Measurements from ENCODE around the gene NCF4. TPM values are rescaled to one million over a fixed set of nuclear protein-coding genes. Genes with fewer than 3 reads are reported as not detected.

Gene NCF4
- 0.65 and 3.5 TPM in 2 replicates for total RNA-seq

DNA sequence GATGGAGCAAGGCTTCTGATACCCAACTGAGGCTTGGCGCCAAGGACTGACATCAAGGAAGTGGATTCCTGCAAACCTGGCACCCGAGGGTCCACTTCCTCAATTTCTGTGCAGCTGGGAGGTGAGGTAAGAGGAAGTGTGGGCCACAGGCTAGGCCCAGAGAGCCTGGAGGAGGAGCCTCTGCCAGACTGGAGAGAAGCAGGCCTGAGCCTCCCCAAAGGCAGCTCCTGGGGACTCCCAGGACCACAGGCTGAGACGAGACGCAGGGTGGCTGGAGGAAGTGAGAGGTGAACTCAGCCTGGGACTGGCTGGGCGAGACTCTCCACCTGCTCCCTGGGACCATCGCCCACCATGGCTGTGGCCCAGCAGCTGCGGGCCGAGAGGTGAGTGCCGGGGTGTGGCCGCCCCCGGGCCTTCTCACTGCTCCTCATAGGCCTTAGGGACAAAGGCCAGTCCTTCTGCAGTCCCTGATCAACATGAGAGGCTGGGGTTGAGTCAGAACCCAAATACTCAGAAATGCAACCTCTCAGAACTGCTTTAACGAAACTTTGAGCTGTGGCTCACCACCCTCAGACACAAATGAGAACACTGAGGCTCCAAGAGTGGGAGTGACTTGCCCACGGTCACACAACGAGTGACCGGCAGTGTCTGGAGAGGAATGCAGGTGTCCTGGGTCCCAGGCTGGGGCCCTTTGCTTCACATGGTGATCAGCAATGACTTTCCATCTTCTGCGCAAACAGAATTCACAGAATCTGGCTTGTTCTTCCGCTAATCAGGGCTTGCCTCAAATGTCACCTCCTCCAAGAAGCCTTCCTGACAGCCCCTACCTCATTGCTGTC is at the start of gene NCF4:
Gene NCF4, plus strand, starts transcription at position 186 of the 839 bp plus-strand sequence. Its CDS starts 166 bp downstream, at position 352.

DNA sequence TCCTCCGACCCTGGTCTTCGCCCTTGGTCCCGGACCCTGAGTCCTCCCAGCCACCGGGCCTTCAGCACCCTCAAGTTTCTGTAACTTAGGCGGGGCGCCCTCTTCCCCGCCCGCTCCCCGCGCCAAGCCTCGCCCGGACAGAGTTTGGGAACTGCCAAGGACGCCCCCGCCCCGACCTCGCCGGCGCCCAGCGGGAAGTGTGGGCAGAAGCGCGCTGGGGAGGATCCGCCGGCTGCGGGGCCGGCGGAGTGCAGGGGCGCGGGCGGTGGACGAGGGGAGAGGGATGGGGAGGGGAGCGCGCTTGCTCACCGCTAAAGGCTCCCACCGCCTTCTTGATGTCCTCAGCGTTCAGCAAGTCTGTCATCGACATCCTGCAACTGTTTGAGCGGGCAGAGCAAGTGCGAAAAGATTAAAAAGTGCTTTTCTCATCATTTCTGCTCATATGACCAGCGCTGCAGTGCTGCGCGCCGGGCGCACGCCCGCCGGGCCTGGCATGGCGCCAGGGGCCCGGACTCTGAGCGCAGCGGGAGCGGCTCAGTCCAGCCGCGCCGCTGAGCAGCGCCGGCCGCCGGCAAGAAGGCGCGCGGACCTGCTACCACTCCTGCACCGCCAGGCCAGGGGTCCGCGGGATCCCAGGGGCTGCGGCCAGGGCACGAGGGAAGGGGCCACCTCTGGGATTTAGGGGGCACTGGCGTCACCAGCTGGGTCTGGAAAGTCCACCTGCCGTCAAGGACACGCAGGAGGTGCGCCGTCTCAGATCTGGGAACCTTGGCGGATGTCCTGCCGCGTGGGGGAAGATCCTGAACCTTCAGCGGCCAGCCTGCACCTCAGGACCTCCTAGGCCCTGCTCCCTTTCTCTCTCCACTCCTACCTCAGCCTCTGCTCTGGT is 43.9 kb upstream of the NCF4 start, which contains the start of gene PVALB:
Gene PVALB, minus strand, starts transcription at position 400 of the 889 bp plus-strand sequence. Its CDS starts 30 bp downstream, at position 370.

DNA sequence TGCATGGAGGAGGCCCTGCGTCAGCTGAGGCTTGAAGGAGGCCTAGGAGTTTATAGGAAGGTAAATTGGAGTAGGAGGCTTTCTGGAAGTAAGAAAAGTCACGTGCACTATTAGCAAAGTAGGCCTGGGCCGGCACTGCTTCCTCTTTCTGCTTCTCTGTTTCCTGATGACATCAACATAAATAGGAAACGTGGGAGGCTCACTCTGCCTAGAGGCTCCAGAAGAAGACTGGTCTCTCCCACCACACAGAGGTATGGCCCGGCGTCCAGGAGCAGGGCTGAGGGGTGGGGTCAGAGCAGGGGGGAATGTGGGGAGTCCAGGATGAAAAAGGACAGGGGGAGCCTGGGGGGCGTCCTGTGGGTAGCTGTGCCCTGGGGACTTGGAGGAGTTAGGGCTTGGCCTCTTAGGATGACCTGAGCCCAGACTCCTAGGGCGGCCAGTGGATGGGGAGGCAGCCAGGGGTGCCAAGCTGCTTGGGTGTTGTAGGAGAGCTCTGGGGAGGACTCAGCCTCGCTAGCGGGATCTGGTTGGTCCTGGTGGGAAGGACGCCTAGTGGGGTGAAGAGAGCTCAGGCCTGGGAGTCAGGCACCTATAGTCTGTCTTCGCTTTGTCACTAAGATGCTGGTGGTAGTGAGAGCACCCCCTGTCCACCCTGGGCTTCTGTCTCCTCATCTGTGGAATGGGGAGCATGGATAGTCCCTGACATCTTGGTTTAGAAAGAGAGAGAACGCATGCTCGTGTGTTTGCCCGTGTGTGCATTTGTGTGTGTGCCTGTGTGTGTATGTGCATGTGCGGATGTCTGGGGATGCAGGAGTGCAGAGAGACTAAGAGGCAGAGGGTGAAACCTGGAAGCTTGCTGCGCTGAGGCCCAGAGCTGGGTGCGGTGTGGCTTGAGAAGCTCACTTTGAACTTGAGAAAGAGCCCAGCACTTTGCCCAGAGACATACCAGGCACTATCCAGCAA is 52.9 kb downstream of the NCF4 start, which contains the start of gene CSF2RB:
Gene CSF2RB, plus strand, starts transcription at position 202 of the 963 bp plus-strand sequence. CDS start 8,580 bp downstream, outside the sequence.

Other genes with a start within 250 kb of the NCF4 start
- gene CACNG2, start 157.3 kb upstream of the NCF4 start, total RNA-seq = not detected in 2 replicates
- gene IFT27, start 84.9 kb upstream of the NCF4 start, total RNA-seq = 8.2 and 14.0 TPM in 2 replicates
- gene PVALB, start 44.0 kb upstream of the NCF4 start, total RNA-seq = not detected in 2 replicates
- gene CSF2RB, start 52.6 kb downstream of the NCF4 start, total RNA-seq = 5.5 and 6.9 TPM in 2 replicates
- 32.6 and 33.0 TPM in 2 replicates for gene TST, start 158.4 kb downstream of the NCF4 start, total RNA-seq
- 89.5 and 93.9 TPM in 2 replicates for gene MPST, start 158.7 kb downstream of the NCF4 start, total RNA-seq
- gene KCTD17, start 190.7 kb downstream of the NCF4 start, total RNA-seq = 19.6 and 29.9 TPM in 2 replicates
- under 0.01 and 0.11 TPM in 2 replicates for gene TMPRSS6, start 248.7 kb downstream of the NCF4 start, total RNA-seq

All from placental epithelial cell (primary cell).